Measurements from ENCODE around the gene SMPDL3A.

Gene SMPDL3A

DNA sequence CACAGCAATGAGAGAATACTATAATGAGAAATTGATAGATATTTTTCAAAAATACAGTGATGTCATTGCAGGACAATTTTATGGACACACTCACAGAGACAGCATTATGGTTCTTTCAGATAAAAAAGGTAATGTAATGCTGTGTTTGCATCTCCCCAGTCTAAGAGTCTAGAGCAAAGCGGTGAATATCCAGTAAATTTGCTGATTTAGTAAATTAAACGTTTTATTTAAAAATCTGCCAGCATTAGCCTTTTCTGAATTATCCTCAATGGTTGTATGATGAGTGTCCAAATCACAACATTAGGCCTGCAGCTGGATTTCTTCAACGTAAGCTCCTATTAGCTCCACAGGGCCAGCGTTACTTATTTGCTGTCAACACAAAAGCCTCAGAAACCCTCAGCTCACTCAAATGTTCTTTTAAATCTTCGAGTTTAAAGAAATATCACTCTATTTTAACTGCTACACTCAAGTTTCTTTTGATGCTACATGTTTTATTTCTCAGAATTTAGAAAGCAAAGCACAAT is 16.0 kb downstream of the SMPDL3A start:
- DNase-seq (ENCODE audit: low read depth in 3 of 3), result no peak

DNA sequence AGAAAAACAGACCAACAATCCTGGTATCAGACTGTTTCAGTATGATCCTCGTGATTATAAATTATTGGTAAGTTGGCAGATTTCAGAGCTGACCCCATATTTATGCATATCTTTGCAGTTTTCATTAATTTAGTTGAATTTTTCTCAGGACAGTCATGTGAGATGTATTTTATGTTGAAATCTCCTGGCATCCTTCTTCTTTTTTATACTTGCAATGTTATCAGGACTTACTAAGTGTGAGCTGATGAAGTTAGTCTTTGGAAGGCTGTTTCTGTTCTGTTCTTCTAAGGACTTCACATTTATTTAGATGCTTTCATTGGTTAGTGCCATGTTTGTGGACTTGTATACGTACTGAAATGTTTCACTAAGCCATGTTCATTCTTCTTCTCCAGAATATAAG is 17.2 kb downstream of the SMPDL3A start:
- DNase-seq (ENCODE audit: low read depth in 3 of 3), result no peak

- DNase-seq (ENCODE audit: low read depth in 3 of 3), result no peak
Measured at GRCh38 chr6:122808121-122808885, 19.2 kb downstream of the SMPDL3A start.

DNA sequence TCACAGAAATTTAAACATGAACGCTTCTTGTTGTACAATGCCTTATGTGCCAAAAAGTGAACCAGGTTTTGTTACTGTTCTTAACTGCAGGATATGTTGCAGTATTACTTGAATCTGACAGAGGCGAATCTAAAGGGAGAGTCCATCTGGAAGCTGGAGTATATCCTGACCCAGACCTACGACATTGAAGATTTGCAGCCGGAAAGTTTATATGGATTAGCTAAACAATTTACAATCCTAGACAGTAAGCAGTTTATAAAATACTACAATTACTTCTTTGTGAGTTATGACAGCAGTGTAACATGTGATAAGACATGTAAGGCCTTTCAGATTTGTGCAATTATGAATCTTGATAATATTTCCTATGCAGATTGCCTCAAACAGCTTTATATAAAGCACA is 19.9 kb downstream of the SMPDL3A start:
- no peak for DNase-seq (ENCODE audit: low read depth in 3 of 3)

DNA sequence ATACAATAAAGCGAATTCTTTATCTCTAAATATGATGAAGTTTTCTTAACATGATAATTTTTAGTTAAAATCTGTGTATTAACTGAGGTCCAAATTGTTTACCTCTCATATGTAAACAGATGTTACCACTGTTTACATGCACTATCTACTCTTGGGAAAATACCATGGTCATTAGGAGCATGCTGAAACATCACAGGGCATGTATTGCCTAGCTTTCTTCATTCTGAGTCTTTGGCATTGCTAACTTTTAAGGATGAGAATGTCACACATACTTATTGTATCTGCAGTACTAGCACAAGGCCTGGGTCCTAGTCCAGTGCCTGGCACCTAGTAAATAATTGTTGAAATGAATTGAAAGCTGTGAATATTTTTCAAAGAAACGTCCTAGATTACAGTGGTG is 20.6 kb downstream of the SMPDL3A start:
- no peak for DNase-seq (ENCODE audit: low read depth in 3 of 3)

DNA sequence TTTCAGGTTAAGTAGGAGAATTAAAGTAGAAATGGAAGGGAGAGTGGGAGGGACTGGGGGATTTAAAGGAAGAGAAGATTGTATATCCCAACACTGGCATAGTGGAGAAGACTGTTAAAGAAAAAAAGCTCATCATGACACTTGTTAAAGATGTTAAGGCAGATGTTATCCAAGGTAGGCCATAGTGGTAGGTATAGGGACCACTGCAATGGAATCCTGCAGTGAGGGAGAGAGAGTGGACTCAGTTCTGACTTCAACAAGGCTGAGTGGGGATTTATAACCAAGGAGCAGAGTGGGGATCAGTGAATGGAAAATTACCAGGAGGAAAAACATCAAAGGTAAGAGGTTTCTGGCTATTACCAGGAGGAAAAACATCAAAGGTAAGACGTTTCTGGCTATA is 21.1 kb downstream of the SMPDL3A start:
- no peak for DNase-seq (ENCODE audit: low read depth in 3 of 3)

- no peak for DNase-seq (ENCODE audit: low read depth in 3 of 3)
Measured at GRCh38 chr6:122817358-122817757, 28.3 kb downstream of the SMPDL3A start.

GRCh38 chr6:122817766-122818165 is 28.7 kb downstream of the SMPDL3A start:
- no peak for DNase-seq (ENCODE audit: low read depth in 3 of 3)

DNA sequence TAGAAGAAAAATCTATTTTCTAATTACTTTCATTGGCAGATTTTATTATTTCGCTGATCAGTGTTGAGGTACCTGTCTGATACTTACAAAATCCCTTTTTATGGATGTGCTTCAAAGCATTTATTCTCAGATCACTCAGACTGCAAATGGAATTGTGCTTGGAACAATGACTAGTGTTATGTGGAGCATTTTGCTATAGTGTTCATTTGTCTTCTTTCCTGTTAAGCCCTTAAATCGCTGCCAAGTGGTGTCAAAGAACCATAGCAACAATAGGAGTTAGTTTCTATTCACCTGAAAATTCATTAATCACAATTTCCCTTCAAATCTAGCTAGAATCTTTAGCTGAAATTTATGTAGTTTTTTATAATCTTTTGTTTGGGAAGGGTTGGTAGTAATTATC is 29.8 kb downstream of the SMPDL3A start:
- DNase-seq (ENCODE audit: low read depth in 3 of 3), result no peak

DNA sequence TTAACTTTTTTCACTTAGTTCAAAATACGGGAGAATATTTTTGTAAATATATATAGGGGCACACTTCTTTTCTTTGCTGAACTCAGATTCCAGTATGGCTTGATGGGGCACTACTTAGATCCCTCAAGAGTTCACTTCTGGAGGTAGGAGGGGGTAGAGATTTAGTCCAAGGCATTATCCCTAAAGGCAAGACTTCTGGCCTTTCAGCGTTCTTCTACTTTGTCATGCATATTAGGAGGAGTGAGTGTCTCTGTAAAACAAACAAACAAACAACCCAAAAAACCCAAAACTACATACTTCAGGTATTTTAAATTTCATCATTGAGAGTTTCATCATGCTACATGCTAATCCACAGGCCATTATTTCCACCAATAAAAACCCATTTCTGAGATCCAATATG is 32.0 kb downstream of the SMPDL3A start:
- DNase-seq (ENCODE audit: low read depth in 3 of 3), result no peak

- no peak for DNase-seq (ENCODE audit: low read depth in 3 of 3)
Measured at GRCh38 chr6:122825163-122825562, 36.1 kb downstream of the SMPDL3A start.

DNA sequence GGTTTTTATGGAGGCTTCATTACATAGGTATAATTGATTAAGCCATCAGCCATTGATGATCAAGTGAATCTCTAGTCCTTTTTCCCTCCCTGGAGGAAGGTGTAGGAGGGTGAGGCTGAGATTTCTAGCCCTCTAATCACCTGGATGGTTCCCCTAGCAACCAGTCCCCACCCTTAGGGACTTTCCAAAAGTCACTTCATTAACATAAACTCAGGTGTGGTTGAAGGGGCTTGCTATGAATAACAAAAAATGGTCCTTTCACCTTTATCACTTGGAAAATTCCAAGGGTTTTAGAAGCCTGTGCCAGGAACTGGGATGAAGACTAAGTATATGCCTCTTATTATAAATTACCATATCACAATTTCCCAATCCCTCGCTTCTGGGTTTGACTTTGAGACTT is 40.4 kb downstream of the SMPDL3A start:
- DNase-seq (ENCODE audit: low read depth in 3 of 3), result no peak

GRCh38 chr6:122831511-122831910 is 42.5 kb downstream of the SMPDL3A start:
- DNase-seq (ENCODE audit: low read depth in 3 of 3), result no peak

- no peak for DNase-seq (ENCODE audit: low read depth in 3 of 3)
Measured at GRCh38 chr6:122832459-122832858, 43.4 kb downstream of the SMPDL3A start.

GRCh38 chr6:122833021-122833491 is 44.0 kb downstream of the SMPDL3A start:
- no peak for DNase-seq (ENCODE audit: low read depth in 3 of 3)

DNA sequence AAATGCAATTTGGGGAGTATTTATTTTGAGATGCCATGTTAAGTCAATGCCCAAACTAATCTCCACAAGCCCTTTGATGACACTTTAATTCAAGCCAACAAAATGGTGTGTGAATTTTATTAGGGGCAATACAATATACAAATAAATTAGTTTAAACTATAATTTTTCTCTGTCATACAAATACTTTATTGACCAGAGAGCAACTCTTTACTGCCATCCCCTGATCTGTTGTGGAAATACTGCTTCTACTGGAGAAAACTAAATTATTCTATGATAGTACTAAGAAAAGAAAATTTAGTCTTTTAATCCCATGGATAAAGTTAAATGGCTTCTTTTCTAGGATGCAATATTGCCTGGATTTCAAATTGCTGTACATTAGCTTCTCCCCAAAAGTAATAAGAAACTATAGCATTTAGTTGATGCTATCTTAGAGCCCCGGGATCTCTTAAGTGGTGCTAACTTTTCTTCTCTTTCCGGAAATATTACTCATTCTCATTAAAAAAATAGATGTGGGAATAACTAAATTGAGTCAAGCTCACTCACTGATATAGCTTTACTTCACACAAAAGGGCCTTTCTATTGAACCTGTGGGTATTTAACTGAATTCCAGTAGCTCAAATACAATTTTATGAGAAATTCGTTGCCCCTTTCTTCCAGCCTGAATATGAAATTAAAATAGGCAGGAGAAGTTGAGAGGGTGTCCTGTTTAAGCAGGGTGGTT is 49.2 kb downstream of the SMPDL3A start:
- no peak for DNase-seq (ENCODE audit: low read depth in 3 of 3)

DNA sequence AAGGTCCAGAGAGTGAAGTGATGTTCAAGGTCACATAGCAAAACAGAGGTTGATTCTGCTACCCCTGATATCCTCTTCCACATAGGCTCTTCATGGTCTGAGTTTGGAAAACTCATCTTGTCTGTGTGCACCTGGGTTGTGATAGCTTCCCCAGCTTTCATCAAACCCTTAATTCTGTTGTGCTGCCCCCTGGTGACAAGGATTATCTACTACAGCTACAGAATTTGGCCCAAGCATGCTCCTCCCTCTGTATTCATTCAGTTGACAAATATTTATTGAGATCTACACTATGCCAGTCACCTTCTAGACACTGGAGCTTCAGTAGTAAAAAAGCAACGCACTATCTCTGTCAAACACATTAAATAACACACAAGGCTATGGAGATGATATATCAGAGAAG is 50.4 kb downstream of the SMPDL3A start:
- peak; percentile 14 to 37 (median 18) for DNase-seq (ENCODE audit: low read depth in 3 of 3)

DNA sequence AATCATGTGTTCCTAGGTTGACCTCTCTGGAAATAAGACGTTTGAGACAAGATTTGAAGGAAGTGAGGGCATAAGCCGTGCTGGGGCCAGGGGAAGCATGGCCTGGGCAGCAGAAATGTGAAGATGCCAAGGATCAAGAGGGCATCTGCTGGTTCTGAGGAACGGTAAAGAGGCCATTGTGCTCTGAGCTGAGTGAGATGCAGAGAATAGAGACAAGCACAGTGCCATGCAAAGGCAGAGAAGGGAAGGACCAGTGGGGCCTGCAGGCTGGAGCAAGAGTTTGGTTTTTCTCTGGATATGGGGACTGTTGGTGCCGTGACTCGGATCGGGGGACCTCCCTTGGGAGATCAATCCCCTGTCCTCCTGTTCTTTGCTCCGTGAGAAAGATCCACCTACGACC is 50.8 kb downstream of the SMPDL3A start:
- DNase-seq (ENCODE audit: low read depth in 3 of 3), result no peak

- DNase-seq (ENCODE audit: low read depth in 3 of 3), result no peak
Measured at GRCh38 chr6:122845464-122845863, 56.4 kb downstream of the SMPDL3A start.

GRCh38 chr6:122845916-122846612 is 57.0 kb downstream of the SMPDL3A start:
- DNase-seq (ENCODE audit: low read depth in 3 of 3), result no peak

- no peak for DNase-seq (ENCODE audit: low read depth in 3 of 3)
Measured at GRCh38 chr6:122853259-122853995, 64.4 kb downstream of the SMPDL3A start.
